HepG2 (cell line): ENCODE data around the gene NOL4L. TPM values are rescaled to one million over a fixed set of nuclear protein-coding genes. Genes with fewer than 3 reads are reported as not detected.
A peak's percentile ranks its signal among the peaks of the same experiment; 100 is the strongest.

ENCODE experiments used
- HDAC2 ChIP-seq: sonication (generic); formaldehyde crosslinking; IDR thresholded peaks from 2 replicates; pipeline ENCODE4 v1.4.0; 2020; ENCODE audit warnings: missing genetic modification reagents
- MEIS1 ChIP-seq: sonication (generic); formaldehyde crosslinking; IDR thresholded peaks from 2 replicates; pipeline ENCODE4 v1.9.0; 2021; ENCODE audit warnings: mild to moderate bottlenecking, missing genetic modification reagents, moderate library complexity, borderline replicate concordance
- NFKB2 ChIP-seq: sonication (generic); formaldehyde crosslinking; IDR thresholded peaks from 2 replicates; pipeline ENCODE4 v1.4.0; 2020; ENCODE audit warnings: missing genetic modification reagents, borderline replicate concordance
- RNF2 ChIP-seq: fragments of 450-650 bp; conservative IDR thresholded peaks from 2 replicates; pipeline ENCODE4 v1.6.1; 2016; ENCODE audit warnings: low read depth
- RXRB ChIP-seq: IDR thresholded peaks from 2 replicates; pipeline ENCODE4 v1.6.1; 2016; ENCODE audit warnings: borderline replicate concordance, missing genetic modification reagents, missing compliant biosample characterization
- TARDBP ChIP-seq: sonication (generic); formaldehyde crosslinking; IDR thresholded peaks from 2 replicates; pipeline ENCODE4 v1.8.0; 2022; ENCODE audit warnings: mild to moderate bottlenecking, missing genetic modification reagents
- ZBTB37 ChIP-seq: sonication (generic); formaldehyde crosslinking; IDR thresholded peaks from 2 replicates; pipeline ENCODE4 v1.4.0; 2020; ENCODE audit warnings: mild to moderate bottlenecking, missing genetic modification reagents
- ZBTB7B ChIP-seq: sonication (generic); formaldehyde crosslinking; IDR thresholded peaks from 2 replicates; pipeline ENCODE4 v1.4.0; 2020; ENCODE audit warnings: missing genetic modification reagents
- ZNF138 ChIP-seq: sonication (generic); formaldehyde crosslinking; IDR thresholded peaks from 2 replicates; pipeline ENCODE4 v1.5.0; 2020; ENCODE audit warnings: mild to moderate bottlenecking, low read depth, missing genetic modification reagents
- ZNF556 ChIP-seq: sonication (generic); formaldehyde crosslinking; IDR thresholded peaks from 2 replicates; pipeline ENCODE4 v1.4.0; 2020; ENCODE audit warnings: mild to moderate bottlenecking, missing genetic modification reagents, borderline replicate concordance
- ZNF605 ChIP-seq: sonication (generic); formaldehyde crosslinking; IDR thresholded peaks from 2 replicates; pipeline ENCODE4 v1.8.0; 2022; ENCODE audit warnings: mild to moderate bottlenecking, missing genetic modification reagents
- ZNF687 ChIP-seq: sonication (generic); formaldehyde crosslinking; IDR thresholded peaks from 2 replicates; pipeline ENCODE4 v1.5.1; 2020; ENCODE audit warnings: mild to moderate bottlenecking, missing genetic modification reagents, moderate library complexity
- polyA plus RNA-seq, 8 experiments: library from polyadenylated mRNA; depleted of rRNA in 3 of 8; stranded (reverse) in 7 of 8; unstranded in 1 of 8; fragments of >200 nt; fragmentation: Illumina TruSeq in 4 of 8; extraction: Trizol in 4 of 8; gene quantifications; 2 replicates each; pipeline versions ENCODE4 v1.2.1 to v1.2.3, GENCODE V29; 2011 to 2016; ENCODE audit warnings: low read depth in 4 of 8, missing spikeins in 1 of 8, mixed read lengths in 1 of 8; ENCODE audit not compliant: insufficient read depth in 1 of 8
- total RNA-seq, 5 experiments: library from RNA; depleted of rRNA; stranded (reverse); fragments of >200 nt; fragmentation: Illumina TruSeq; extraction: Trizol; gene quantifications; 2 replicates each; pipeline ENCODE4 v1.2.3, GENCODE V29; 2016; ENCODE audit warnings: low read depth in 1 of 5
- TF ChIP-seq, protein P1 (sequence below): sonication (generic); formaldehyde crosslinking; IDR thresholded peaks from 2 replicates; pipeline ENCODE4 v1.4.0; 2020; ENCODE audit warnings: missing genetic modification reagents

NOL4L gene
- total and polyA plus RNA-seq, 2 of the 13 experiments (the other 11 are each of a cell fraction or from before 2014, with no cell fraction given): 16.6 to 35.4 TPM

- TF ChIP-seq TARDBP (CRISPR knock-in tag) (no peak), ZBTB37 (CRISPR knock-in tag) (0 out of 2 replicates have a peak, but pooled peaks have one; percentile 16), ZNF556 (CRISPR knock-in tag) (0 out of 2 replicates have a peak, but pooled peaks have one; percentile 79), ZNF687 (CRISPR knock-in tag) (peak; percentile 64; the same call in 1 of the 2 replicates), MEIS1 (CRISPR knock-in tag) (peak; percentile 36; the same call in 1 of the 2 replicates), ZBTB7B (CRISPR knock-in tag) (0 out of 2 replicates have a peak, but pooled peaks have one; percentile 10), HDAC2 (peak; percentile 10; the same call in 1 of the 2 replicates), ZNF605 (CRISPR knock-in tag) (no peak), NFKB2 (0 out of 2 replicates have a peak, but pooled peaks have one; percentile 28), RNF2 (peak; percentile 65; the same call in 1 of the 2 replicates), RXRB (CRISPR knock-in tag) (peak; percentile 6; the same call in 1 of the 2 replicates), ZNF138 (CRISPR knock-in tag) (0 out of 2 replicates have a peak, but pooled peaks have one; percentile 29)
- TF ChIP-seq, protein P1, sequence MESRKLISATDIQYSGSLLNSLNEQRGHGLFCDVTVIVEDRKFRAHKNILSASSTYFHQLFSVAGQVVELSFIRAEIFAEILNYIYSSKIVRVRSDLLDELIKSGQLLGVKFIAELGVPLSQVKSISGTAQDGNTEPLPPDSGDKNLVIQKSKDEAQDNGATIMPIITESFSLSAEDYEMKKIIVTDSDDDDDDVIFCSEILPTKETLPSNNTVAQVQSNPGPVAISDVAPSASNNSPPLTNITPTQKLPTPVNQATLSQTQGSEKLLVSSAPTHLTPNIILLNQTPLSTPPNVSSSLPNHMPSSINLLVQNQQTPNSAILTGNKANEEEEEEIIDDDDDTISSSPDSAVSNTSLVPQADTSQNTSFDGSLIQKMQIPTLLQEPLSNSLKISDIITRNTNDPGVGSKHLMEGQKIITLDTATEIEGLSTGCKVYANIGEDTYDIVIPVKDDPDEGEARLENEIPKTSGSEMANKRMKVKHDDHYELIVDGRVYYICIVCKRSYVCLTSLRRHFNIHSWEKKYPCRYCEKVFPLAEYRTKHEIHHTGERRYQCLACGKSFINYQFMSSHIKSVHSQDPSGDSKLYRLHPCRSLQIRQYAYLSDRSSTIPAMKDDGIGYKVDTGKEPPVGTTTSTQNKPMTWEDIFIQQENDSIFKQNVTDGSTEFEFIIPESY (CRISPR knock-in tag): peak; percentile 89
These were observed 4.7 kb downstream of the NOL4L start (continued) for GRCh38 chr20:32580219-32580969.
